Neural cell (in vitro differentiated cells): ENCODE results near the gene IL11RA. TPM values are rescaled to one million over a fixed set of nuclear protein-coding genes. Genes with fewer than 3 reads are reported as not detected.

Experiments
- H2AFZ ChIP-seq: fragments of 200-600, 300-800 bp; sonication (generic), shearing (Covaris generic); 2 replicates; pipeline ENCODE4 v1.6.0; 2014; ENCODE audit warnings: low read depth, mild to moderate bottlenecking, antibody characterized with exemption, low read length, moderate library complexity
- H3F3A ChIP-seq: fragments of 200-600 bp; shearing (Covaris generic); 2 replicates; pipeline ENCODE4 v1.6.1; 2016; ENCODE audit warnings: mild to moderate bottlenecking, moderate library complexity, mixed read lengths, antibody characterized with exemption, low read length; ENCODE audit not compliant: insufficient read depth, poor library complexity, severe bottlenecking
- H3K27ac ChIP-seq: fragments of 200-600, 300-800 bp; sonication (generic), shearing (Covaris generic); 2 replicates; pipeline ENCODE4 v1.5.1; 2014; ENCODE audit warnings: mild to moderate bottlenecking, low read length, moderate library complexity
- H3K27me3 ChIP-seq: fragments of 300-800, 200-600 bp; sonication (generic), shearing (Covaris generic); 2 replicates; pipeline ENCODE4 v1.6.0; 2014; ENCODE audit warnings: mild to moderate bottlenecking, low read depth, low read length, moderate library complexity; ENCODE audit not compliant: insufficient read depth
- H3K36me3 ChIP-seq: fragments of 300-800, 200-600 bp; sonication (generic), shearing (Covaris generic); 2 replicates; pipeline ENCODE4 v1.5.1; 2014; ENCODE audit warnings: mild to moderate bottlenecking, antibody characterized with exemption, low read length, moderate library complexity; ENCODE audit not compliant: insufficient read depth
- H3K4me2 ChIP-seq: fragments of 300-800, 200-600 bp; sonication (generic), shearing (Covaris generic); 2 replicates; pipeline ENCODE4 v1.6.0; 2014; ENCODE audit warnings: mild to moderate bottlenecking, low read length
- H3K4me3 ChIP-seq: fragments of 300-800, 200-600 bp; sonication (generic), shearing (Covaris generic); 2 replicates; pipeline ENCODE4 v1.5.1; 2014; ENCODE audit warnings: mild to moderate bottlenecking, low read length, moderate library complexity
- H3K79me2 ChIP-seq: fragments of 200-600 bp; shearing (Covaris generic); replicated peaks from 2 replicates; pipeline ENCODE4 v1.6.0; 2014; ENCODE audit warnings: mild to moderate bottlenecking, low read length, moderate library complexity; ENCODE audit not compliant: insufficient read depth
- H3K9ac ChIP-seq: fragments of 300-800, 200-600 bp; sonication (generic), shearing (Covaris generic); 2 replicates; pipeline ENCODE4 v1.6.1; 2016; ENCODE audit warnings: mild to moderate bottlenecking, low read length, mixed read lengths
- H3K9me2 ChIP-seq: fragments of 200-600 bp; shearing (Covaris generic); 2 replicates; pipeline ENCODE4 v1.6.1; 2016; ENCODE audit warnings: mild to moderate bottlenecking, low read length, mixed read lengths; ENCODE audit not compliant: insufficient read depth
- H3K9me3 ChIP-seq: fragments of 200-600, 300-800 bp; sonication (generic), shearing (Covaris generic); 2 replicates; pipeline ENCODE4 v1.6.1; 2016; ENCODE audit warnings: mild to moderate bottlenecking, mixed run types, low read length, moderate library complexity, mixed read lengths
- H4K20me1 ChIP-seq: fragments of 200-600 bp; shearing (Covaris generic); 2 replicates; pipeline ENCODE4 v1.6.1; 2016; ENCODE audit warnings: mild to moderate bottlenecking, mixed run types; ENCODE audit not compliant: insufficient read depth
- CTCF ChIP-seq: fragments of 450-650 bp; IDR thresholded peaks from 2 replicates; pipeline ENCODE4 v1.5.1; 2014; ENCODE audit warnings: antibody characterized with exemption, mild to moderate bottlenecking, moderate library complexity; ENCODE audit not compliant: poor library complexity, severe bottlenecking
- EP300 ChIP-seq: fragments of 450-650 bp; conservative IDR thresholded peaks from 2 replicates; pipeline ENCODE4 v1.6.1; 2014; ENCODE audit warnings: antibody characterized with exemption, mild to moderate bottlenecking, moderate library complexity; ENCODE audit not compliant: poor library complexity, severe bottlenecking
- EZH2 ChIP-seq: fragments of 200-600, 300-800 bp; shearing (Covaris generic), sonication (generic); IDR thresholded peaks from 2 replicates; pipeline ENCODE4 v1.6.1; 2014; ENCODE audit warnings: antibody characterized with exemption, low read length, borderline replicate concordance, mild to moderate bottlenecking; ENCODE audit not compliant: insufficient read depth, poor library complexity, severe bottlenecking
- MXI1 ChIP-seq: fragments of 450-650 bp; conservative IDR thresholded peaks from 2 replicates; pipeline ENCODE4 v1.6.1; 2014; ENCODE audit warnings: antibody characterized with exemption, mild to moderate bottlenecking; ENCODE audit not compliant: poor library complexity, severe bottlenecking
- POLR2AphosphoS5 ChIP-seq: IDR thresholded peaks from 2 replicates; pipeline ENCODE4 v1.6.1; 2012
- RAD21 ChIP-seq: fragments of 450-650 bp; conservative IDR thresholded peaks from 2 replicates; pipeline ENCODE4 v1.6.1; 2014; ENCODE audit warnings: antibody characterized with exemption, mild to moderate bottlenecking, moderate library complexity
- REST ChIP-seq: IDR thresholded peaks from 2 replicates; pipeline ENCODE4 v1.6.1; 2012; ENCODE audit warnings: borderline replicate concordance
- SMC3 ChIP-seq: fragments of 450-650 bp; conservative IDR thresholded peaks from 2 replicates; pipeline ENCODE4 v1.6.1; 2014; ENCODE audit warnings: antibody characterized with exemption, mild to moderate bottlenecking, moderate library complexity; ENCODE audit not compliant: poor library complexity
- TAF1 ChIP-seq: IDR thresholded peaks from 2 replicates; pipeline ENCODE4 v1.6.1; 2012; ENCODE audit warnings: low read depth
- polyA plus RNA-seq: library from polyadenylated mRNA; depleted of rRNA; stranded (reverse); fragments of >200 nt; gene quantifications from 2 replicates; pipeline ENCODE4 v1.2.3, GENCODE V29; 2014

The IL11RA gene
- polyA plus RNA-seq, 1 donor from 2014 or later: 59.1 TPM

DNA sequence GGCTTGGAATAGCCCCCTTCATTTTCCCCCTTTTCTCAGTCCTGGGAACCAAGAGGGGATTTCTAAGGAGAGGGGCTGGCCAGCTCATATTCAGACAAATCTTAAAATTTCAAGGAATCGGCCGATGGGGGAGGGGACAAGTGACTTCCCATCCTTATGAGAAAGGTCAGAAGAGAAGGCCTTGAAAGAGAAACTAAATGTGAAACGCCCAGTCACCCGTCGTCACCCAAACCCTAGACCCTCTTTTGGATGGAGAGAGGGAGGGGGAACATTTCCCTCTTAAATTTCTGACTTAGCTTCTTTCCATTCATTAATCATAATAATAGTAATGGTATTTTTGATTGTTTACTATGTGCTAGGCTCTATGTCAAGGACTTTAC, 39.9 kb downstream of the IL11RA start:
- Histone ChIP-seq H4K20me1 (no peaks in the 10 kb centered on the region), H3K36me3 (no peaks in the 10 kb centered on the region), H3K27ac (no peak overlapping the region), H3K79me2 (no peaks in the 10 kb centered on the region), H3K4me2 (no peak overlapping the region), H3K9me2 (no peaks in the 10 kb centered on the region), H2AFZ (no peak overlapping the region), H3K27me3 (no peaks in the 10 kb centered on the region), H3K9ac (no peak overlapping the region), H3F3A (no peaks in the 10 kb centered on the region), H3K9me3 (no peaks in the 10 kb centered on the region), H3K4me3 (no peak overlapping the region)
- no peak for TF ChIP-seq EP300
- no peak for TF ChIP-seq MXI1
- TF ChIP-seq EZH2: no peak
- no peak for TF ChIP-seq TAF1
- TF ChIP-seq CTCF: no peak
- TF ChIP-seq RAD21: no peak
- TF ChIP-seq REST: no peak
- TF ChIP-seq SMC3: no peak
- no peak for TF ChIP-seq POLR2AphosphoS5

DNA sequence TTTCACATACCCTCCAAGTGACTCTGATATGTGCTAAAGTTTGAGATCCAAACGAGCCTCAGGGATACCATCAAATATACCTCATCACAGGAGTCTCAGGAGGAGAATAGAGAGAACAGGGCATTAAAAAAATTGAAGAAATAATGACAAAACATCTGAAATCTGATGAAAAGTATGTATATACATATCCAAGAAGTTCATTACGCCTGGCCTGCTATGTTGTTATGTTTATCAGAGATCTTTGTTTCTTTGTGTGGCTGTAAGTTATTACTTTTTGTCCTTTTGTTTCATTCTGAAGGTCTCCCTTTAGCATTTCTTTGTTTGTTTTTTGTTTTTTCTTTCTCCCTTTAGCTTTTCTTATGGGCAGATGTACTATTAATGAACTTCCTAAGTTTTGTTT, 41.6 kb downstream of the IL11RA start:
- H3K9me2 ChIP-seq: no peaks in the 10 kb centered on the region
- H3K9me3 ChIP-seq: no peaks in the 10 kb centered on the region
- TF ChIP-seq POLR2AphosphoS5: no peak
- no peak for TF ChIP-seq RAD21
- no peak for TF ChIP-seq EZH2
- TF ChIP-seq TAF1: no peak
- no peak for TF ChIP-seq EP300
- no peak for TF ChIP-seq SMC3
- no peak for TF ChIP-seq MXI1
- TF ChIP-seq REST: no peak
- TF ChIP-seq CTCF: no peak
- H3K4me2 ChIP-seq: no peak overlapping the region
- H3K36me3 ChIP-seq: no peaks in the 10 kb centered on the region
- no peaks in the 10 kb centered on the region for H3F3A ChIP-seq
- no peaks in the 10 kb centered on the region for H3K79me2 ChIP-seq
- no peaks in the 10 kb centered on the region for H3K27me3 ChIP-seq
- no peak overlapping the region for H2AFZ ChIP-seq
- no peak overlapping the region for H3K4me3 ChIP-seq
- no peaks in the 10 kb centered on the region for H4K20me1 ChIP-seq
- no peak overlapping the region for H3K27ac ChIP-seq
- no peak overlapping the region for H3K9ac ChIP-seq
